NCI-H187 treated with DMSO at 0.1 percent for 48 hours (cell line): ENCODE measurements around the gene BASP1.

Experiments used
- DNase-seq: peaks from one replicate; lab custom pipeline; 2025; lab: John Stamatoyannopoulos, UW

BASP1 gene, protein sequence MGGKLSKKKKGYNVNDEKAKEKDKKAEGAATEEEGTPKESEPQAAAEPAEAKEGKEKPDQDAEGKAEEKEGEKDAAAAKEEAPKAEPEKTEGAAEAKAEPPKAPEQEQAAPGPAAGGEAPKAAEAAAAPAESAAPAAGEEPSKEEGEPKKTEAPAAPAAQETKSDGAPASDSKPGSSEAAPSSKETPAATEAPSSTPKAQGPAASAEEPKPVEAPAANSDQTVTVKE

DNA sequence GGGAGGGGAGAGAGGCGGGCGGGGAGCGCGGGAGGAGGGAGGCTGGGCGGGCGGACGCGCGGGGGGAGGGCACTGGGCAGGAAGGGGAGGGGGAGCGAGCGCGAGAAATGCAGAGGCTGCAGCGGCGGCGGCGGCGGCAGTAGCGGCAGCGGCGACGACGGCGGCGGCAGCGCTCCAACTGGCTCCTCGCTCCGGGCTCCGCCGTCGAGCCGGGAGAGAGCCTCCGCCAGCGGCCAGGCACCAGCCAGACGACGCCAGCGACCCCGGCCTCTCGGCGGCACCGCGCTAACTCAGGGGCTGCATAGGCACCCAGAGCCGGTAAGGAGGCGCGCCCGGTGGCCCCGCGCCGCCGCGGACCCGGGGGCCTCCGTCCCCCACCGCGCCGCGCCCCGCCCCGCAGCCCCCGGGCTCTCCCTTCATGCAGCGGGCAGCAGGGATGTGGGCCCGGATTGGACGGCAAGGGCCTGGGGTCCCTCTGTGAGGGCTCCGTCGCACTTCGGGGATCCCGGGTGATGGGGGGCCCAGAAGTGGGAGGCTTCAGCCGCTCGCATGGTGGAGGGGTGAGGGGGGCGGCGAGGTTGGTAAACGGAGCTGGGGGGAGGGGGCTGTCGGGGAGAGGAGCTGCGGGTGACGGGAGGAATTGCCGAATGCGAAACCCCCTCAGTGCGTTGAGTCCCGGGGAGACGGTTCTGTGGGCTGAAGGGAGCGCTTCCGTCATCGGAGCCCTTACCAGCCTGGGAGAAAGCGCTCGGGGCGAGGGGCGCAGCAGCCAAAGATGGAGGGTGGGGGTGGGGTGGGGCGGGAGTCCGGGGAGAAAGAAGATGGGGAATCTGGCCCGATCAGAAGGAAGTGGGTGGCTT lies at the start of gene BASP1:
Gene BASP1, plus strand, starts transcription at position 139 of the 860 bp plus-strand sequence. CDS start 57,586 bp downstream, outside the sequence.
- DNase-seq, result no peak

DNA sequence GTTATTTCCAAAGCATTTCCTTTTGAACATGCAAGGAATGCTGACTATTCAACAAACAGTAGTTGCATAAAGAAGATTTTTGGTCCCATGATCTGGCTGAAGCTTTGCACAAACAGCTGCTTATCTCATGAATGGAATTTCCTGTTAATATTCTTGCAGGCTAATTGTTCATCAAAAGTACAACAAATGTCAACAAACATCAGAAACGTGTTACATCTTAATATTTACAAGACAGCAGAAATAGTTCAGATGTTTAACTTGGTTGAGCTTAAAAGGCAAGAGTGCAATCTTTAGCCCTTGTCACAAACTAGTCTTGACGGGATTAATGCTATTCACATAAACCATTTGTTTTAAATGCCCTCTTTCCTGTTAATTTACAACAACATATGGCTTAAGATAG lies 47.9 kb upstream of the BASP1 start:
- no peak for DNase-seq

DNA sequence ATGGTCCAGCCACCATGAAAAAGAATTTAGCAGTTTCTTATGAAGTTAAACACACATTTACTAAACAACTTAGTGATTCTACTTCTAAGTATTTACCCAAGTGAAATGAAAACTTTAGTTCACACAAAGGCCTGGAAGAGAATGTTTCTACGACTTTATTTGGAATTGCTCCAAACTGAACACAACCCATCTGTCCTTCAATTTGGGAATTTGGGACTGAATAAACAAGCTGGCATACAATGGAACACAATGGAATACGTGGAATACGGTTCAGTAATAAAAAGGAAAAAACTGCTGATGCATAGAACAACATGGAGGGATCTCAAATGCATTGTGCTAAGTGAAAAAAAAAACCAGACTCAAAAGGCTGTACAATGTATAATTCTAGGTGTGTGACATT lies 44.6 kb upstream of the BASP1 start:
- no peak for DNase-seq

DNA sequence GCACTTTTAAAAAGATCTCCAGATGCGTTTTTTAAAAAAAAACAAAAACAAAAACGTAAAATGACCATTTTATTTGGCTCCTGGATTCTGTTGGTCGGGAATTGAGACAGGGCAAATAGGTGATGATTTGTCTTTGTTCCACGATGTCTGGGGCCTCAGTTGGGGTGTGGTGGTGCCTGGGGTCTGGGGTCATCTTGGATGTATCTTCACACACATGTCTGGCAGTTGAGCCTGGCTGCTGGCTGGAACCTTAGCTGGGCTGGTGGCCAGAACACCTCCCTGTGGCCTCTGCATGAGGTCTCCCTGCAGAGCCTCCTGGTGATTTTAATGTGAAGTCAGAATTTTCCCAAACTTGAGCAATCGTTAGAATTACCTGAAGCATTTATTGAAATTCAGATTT lies 42.5 kb upstream of the BASP1 start:
- DNase-seq, result no peak

DNA sequence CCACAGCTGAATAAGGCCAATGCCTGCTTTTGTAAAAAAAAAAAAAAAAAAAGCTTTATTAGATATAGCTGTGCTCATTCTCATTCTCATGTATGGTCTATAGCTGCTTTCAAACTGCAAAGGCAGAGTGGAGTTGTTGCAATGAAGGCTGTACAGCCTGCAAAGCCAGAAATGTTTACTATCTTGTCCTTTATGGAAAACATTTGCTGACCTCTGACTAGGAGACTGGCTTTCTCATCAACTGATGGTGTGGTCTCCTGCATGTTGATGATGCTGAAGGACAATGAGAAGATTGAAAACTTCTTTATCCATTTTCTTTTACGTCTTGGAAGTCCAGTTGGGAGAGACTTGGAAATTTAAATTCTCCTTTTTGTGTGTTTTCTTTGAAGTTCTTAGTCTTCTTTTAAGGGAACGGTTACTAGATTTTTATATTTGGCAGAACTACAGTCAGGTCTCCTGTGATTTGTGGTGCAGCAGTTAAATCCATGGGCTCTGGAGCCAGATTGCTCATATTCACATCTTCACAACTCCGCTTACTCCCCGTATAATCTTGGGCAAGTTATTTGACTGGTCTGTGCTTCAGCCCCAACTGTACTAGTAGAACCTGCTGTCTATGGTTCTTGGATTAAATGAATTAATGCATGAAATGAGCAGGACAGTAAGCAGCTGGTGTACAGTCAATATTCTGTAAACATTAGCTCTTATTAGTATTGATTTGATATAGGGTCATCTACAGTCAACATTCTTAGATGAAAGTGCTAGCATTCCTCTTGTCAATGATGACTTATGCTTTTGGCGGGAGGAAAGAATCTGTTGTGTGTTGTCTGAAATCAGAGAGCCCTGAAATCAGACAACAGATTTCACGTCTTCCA lies 39.7 kb upstream of the BASP1 start:
- no peak for DNase-seq

DNA sequence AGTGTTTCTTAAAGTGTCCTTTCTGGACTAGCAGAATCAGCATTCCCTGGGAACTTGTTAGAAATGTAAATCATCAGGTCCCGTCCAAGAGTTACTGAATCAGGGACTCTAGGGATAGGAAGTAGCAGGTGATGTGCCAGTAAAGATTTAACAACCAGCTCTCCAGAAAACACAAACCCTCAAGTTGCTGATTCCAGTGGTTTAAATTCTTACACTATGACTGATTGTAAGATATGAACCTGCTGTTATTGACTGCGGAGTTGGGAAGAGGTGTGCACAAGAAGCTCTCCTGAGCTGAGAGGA lies 39.1 kb upstream of the BASP1 start:
- no peak for DNase-seq

DNA sequence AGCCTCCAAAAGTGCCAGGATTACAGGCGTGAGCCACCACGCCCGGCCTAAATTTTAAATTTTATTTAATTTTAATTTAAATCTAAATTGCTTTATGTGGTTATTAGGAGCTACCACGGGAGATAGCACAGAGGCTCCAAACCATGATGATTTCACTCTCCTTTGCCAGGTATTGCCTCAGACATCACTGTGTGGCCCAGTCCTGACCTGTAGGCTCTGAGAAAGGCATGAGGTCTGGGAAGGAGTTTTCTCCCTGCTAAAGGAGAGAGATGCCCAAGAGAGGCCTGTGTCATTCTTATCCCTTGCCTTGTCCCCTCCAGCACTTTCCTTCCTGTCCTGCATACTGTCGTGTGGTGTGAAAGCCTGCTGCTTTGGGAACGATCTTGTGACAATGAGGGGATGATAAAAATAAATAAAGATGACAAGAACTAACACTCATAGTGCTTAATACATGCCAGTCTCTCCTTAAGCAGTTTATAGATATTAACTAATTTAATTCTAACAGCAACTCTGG lies 37.0 kb upstream of the BASP1 start:
- DNase-seq, result no peak

DNA sequence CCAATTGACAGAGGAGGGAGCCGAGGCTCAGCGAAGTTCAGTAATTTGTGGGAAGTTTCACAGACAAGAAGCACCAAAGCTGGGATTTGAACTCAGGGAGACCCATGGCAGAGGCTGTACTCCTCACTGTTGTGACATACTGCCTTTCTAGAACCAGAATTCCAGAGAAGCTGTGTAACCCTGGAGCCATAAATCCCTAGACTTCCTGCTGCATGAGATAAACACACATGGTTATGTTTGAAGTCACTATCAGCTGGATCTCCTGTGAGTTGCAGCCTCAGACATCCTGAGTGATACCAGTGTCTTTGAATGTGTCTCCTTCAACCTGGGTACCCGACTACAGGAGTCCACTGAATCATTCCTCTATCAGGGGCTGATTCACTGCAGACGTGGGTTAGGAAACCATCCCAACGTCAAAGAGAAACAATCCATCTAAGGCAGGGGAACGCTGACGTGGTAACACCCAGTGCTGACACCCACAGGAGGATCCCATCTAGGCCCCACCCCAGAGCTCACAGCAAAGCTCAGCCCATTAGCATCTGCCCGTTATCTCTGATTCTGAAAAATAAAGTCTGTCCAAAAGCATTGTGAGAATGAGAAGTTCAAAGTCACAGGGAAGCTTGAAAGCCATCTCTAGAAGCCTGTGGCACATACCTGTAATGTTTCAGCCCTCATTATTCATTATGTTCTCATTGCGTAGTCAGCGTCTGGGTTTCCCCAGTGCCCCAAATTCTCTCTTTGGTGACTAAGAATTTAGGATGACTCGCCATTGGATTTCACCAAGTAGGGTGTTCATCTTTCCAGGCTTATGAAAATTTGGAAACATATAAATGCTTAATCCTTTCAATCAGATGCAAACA lies 36.3 kb upstream of the BASP1 start:
- no peak for DNase-seq

DNA sequence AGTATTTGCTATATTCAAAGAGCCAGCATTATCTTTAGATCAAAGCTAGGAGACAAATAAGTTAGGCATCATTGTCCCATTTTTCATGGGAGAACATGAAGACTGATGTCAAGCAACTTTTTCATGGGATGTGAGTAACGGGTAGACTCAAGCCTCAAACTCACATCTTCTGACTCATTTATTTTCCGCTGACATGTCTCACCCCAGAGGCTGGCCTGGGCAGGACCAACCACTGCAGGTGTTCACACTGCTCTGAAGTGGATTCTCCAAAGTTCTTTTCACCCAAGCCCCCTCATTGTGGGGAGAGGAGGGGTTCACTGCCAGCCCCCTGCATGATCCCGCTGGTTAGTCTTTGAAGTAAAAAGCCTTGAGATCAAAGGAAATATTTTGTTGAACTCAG lies 34.9 kb upstream of the BASP1 start:
- no peak for DNase-seq

DNA sequence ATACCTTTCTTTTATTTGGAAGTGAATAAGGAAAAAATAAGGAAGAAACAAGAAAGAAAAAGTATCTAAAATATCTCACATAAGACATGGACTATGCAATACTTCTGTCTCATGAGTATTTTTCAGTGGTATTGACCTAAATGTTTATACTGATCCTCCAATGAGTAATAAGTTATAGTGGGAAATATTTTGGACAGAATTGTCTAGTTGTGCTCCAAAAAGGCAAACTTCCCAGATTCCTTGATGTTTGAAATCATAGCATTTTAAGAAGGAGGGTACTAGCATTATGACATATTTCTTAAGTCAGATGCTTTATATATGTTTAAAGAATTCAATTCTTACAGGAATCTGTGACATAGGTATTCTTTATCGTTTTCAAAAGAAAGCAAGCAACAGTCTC lies 34.5 kb upstream of the BASP1 start:
- no peak for DNase-seq

DNA sequence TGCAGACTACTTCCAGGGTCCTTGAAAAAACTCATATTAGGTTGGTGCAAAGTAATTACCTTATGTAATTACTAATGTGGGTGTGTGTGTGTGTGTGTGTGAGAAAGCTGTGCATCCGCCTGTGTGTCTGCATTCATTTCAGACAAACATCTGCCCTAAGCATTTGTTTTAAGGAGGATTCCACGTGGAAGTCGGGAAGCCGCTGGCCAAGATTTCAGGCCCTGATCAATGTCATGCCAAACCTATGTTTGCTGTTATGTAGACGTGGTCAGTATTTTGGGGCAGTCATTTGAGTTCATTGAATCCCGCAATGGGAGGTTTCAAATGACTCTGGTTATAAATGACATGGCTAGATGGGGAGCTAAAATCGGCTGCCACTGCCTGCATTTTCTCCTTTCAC lies 33.6 kb upstream of the BASP1 start:
- no peak for DNase-seq

DNA sequence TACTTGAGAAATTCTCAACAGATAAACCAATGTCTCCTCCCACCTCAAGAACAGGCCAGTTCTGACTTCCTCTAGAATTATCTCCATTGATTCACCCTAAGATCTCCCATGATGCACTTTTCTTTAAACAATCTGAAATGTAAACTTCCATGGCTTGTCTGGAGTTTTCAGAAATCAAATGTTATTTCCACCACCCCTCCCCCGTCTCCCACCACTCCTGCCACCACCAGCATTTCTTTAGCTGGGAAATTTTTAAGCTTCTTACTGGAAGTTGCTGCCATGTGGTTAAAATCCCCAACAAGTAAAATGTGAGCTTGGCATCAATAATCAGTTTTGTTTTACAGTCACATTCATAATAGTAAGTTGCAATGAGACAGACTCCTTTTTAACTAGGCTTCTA lies 32.8 kb upstream of the BASP1 start:
- DNase-seq, result no peak

DNA sequence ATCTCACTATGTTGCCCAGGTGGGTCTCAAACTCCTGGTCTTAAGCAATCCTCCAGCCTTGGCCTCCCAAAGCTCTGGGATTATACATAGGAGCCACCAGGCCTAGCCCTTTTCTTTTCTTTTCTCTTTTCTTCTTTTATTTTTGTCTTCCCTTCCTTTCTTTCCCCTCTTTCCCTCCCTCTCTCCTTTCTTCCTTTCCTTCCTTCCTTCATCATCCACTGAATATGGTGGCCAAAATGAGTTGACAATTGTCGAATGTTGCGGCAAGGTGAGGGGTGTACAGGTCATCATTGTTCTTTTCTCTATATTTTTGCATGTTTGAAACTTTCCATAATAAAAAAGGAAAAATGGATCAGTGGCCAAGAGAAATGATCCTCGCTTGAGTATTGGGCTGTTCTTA lies 32.1 kb upstream of the BASP1 start:
- DNase-seq, result no peak

DNA sequence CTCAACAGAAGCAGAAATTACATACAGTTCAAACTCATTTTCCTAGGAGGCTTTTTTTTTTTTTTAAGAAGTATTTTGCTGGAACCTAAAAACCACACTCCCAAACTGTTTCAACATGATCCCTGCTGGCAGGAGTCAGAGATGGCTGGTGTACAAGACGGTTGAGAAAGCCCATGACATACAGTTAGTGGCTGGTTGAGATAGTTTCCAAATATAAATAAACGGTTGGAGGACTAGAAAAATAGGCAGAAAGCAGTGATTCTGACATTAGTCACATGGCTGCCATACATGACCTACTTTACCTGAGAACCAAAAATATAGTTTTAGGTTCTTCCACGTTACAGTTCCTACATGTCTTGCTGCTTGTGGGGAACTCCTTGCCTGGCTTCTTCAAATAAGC lies 31.7 kb upstream of the BASP1 start:
- no peak for DNase-seq

DNA sequence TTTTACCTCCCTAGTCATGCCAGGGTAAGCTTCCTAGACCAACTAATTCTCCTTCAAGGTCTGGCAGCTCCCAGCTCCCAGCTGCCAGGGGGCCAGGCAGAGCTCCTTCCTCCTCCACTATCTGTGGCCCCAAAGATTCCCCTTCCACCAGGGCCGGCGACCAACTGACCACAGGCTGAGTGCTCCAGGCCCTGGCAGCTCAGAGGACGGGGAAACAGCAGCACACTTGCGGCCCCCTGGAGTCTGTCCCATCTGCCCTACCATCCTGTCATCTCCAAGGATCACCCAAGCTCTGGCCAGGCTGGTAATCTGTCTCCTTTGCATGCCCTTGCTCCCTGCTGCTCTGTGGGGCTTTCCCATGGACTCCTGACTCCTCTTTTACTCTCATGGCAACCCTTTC lies 31.2 kb upstream of the BASP1 start:
- DNase-seq, result no peak

DNA sequence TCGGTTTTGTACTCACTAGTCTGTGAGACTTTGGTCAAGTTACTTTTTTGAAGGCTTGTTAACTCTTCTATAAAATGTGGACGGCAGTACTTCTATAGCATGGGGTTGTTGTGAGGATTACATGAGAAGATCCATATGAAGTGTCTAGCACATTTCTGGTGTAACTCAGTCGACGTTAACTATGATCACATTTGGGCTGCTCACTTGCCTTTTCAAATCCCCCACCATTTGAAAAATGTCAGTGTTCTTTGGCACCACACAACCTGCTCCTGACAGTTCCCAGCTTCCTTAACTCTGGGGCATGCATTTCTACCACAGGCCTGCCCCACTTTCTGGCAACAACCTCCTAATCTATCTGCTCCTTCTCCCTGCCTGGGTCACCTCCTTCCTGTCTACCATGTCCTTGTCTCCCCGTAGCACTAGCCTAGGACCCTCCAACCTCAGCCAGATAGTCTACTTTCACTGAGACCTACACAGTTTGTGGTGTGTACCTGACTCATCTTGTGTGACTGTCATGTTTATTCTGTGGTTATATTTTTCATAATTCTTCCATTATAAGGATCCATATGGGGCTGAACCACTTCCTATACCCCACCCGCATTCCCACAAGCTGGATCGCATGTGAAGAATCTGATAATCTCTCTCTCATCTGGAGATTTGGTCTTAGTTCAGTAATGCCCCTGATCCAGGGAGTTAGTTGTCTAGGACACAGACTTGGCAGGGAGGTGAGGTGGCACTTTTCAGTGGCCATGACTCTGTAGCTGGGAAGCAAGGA lies 30.2 kb upstream of the BASP1 start:
- no peak for DNase-seq

DNA sequence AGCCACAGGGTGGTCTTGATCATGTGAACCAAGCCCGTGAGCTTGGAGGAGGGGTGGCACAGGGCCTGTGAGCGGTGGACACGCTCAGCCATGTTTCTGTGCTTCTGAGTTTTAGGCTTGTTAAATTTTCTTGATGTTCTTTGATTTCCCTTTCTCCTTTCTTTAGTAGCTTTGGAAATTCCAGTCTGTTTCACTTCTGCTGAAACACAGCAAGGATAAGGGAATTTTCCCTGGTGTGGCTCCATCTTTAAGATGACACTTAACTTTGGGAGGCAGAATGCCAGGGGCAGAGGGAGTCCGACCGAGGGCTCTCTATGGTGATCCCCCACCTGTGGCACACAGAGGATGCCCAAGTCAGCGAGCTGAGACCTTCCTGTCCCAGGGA lies 29.7 kb upstream of the BASP1 start:
- no peak for DNase-seq

DNA sequence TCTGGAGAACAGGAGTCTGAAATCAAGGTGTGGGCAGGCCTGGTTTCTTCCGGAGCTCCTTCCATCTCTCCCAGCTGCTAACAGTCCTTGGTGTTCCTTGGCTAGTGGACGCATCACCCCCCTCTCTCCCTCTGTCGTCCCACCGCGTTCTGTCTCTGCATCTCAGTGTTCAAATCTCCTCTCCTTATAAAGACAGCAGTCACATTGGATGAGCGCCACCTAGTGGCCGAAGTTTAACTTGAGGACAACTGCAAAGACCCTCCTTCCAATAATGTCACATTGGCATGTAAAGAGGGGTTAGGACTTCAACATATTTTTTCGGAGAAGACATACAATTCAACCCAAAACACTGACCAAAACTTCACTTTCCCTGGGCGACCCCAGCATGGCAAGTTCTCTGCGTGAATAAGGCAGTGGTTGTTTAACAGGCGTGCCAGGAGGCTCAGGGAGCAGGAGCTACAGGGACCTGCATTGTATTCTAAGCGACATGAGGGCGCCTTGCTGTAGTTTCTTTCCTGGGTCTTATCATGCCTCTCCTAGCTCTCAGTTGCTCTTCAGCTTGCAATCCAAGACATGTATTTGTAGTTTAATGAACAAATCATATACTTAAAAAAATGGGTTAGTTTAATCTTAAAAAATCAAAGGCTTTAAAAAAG lies 27.9 kb upstream of the BASP1 start:
- DNase-seq, result no peak

DNA sequence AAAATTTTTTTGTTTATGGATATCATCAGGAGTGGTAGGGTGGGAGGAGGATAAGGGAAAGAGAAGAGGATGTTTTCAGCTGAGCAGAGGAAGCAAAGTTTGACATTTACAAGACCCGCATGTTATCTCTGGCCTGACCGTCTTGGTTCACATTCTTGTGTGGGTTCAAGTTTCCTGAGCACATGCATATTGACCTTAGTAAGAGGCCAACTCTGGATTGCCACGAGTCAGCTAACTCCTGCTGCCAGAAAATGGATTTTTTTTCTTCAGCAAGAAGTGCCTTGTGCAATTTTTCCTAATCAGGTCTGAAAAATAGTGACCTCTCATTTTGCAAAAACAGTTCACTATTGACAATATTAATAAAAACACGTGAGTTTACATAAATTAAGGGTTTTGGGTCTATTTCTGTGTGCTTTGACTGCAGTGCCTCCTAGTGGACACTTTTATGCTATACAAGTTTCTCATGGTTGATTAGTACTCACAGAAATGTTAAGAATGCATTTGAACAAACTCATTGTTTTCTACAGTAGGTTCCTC lies 27.1 kb upstream of the BASP1 start:
- DNase-seq, result no peak

DNA sequence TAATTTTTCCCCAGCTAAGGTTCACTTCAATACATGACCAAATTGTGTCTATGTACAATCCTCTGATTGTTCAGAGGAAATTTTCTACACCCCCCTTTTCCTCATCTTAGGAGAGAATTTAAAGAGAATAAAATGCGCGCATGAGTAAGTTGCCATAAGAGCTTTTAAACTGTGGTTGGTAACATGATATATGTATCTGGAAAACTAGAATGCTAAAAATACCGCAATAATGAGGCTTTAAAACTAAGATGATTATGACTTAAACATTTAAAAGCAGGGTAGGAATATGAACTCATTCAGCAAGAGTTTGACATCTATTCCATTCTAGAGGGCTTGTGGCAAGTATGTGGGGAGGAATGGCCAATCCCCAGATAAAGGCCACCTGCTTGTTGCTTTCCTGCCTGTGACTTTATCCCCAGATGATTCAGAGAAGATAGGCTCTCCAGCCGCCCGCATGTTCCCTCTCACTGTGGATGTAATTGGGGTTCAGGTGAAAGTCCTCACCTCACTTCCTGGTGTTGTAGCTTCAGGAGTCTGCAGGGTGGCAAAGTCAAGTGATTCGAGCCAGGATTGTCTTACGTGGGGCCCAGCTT lies 26.5 kb upstream of the BASP1 start:
- DNase-seq, result no peak
